HepG2 (cell line): ENCODE measurements around the gene SRSF10. TPM values are rescaled to one million over a fixed set of nuclear protein-coding genes. Genes with fewer than 3 reads are reported as not detected.

Source experiments
- ATAC-seq: fragments of 200-7000 bp; cut with Tn5 transposase; 3 replicates; pipeline ENCODE4 v1.9.1; 2020; ENCODE audit warnings: mild to moderate bottlenecking, moderate library complexity
- BruUV-seq: library from RNA; stranded (reverse); fragments of 400-500 nt; replicated peaks from 2 replicates; lab custom pipeline; 2021; lab: Mats Ljungman, UMichigan
- CTCF ChIA-PET: fragments of 300-600 bp; formaldehyde crosslinking; extraction: SDS; loops from one replicate; lab custom pipeline; 2021; ENCODE audit warnings: low total read pairs, inconsistent platforms, low intra/inter-chr PET ratio; lab: Yijun Ruan, JAX
- POLR2A ChIA-PET: fragments of 350-600 bp; sonication (Branson Sonifier 250); formaldehyde crosslinking; loops from one replicate; lab custom pipeline; 2020; ENCODE audit warnings: antibody characterized with exemption, inconsistent platforms; lab: Yijun Ruan, JAX
- DNase-seq: peaks from one replicate; pipeline ENCODE4 v3.0.0-alpha.2; 2015; ENCODE audit warnings: low spot score
- FAIRE-seq: peaks from 3 replicates; lab custom pipeline; 2011; peaks lifted over from hg19 to GRCh38; lab: Jason Lieb, UNC
- H2AFZ ChIP-seq: one replicate; pipeline ENCODE4 v1.6.1; 2011; ENCODE audit warnings: low read length, inconsistent platforms
- H3K27ac ChIP-seq: fragments of 300-600 bp; 3 replicates; pipeline ENCODE4 v1.8.0; 2011; ENCODE audit warnings: mixed run types, mild to moderate bottlenecking, mixed read lengths, low read length, inconsistent platforms; ENCODE audit not compliant: insufficient read depth; ENCODE audit errors: extremely low read length
- H3K27me3 ChIP-seq, 2 experiments: fragments of 200-600 bp in 1 of 2; 2 replicates in 1 of 2; 3 replicates in 1 of 2; pipeline versions ENCODE4 v1.6.0 to v1.8.0; 2011; ENCODE audit warnings: low read length in 2 of 2, mild to moderate bottlenecking in 2 of 2, moderate library complexity in 2 of 2, inconsistent platforms in 1 of 2; ENCODE audit not compliant: insufficient read depth in 2 of 2, control insufficient read depth in 1 of 2
- H3K36me3 ChIP-seq, 2 experiments: fragments of 200-600 bp in 1 of 2; replicated peaks in 1 of 2; 2 replicates in 1 of 2; 3 replicates in 1 of 2; pipeline versions ENCODE4 v1.5.1 to v1.8.0; 2011; ENCODE audit warnings: low read length in 2 of 2, inconsistent platforms in 1 of 2; ENCODE audit not compliant: insufficient read depth in 2 of 2, control insufficient read depth in 1 of 2
- H3K4me1 ChIP-seq: 2 replicates; pipeline ENCODE4 v1.5.1; 2012; ENCODE audit warnings: low read length, inconsistent platforms; ENCODE audit not compliant: insufficient read depth
- H3K4me2 ChIP-seq: 2 replicates; pipeline ENCODE4 v1.6.0; 2011; ENCODE audit warnings: low read depth, low read length, inconsistent platforms
- H3K4me3 ChIP-seq, 3 experiments: fragments of 200-600 bp in 1 of 3; sonication (generic), shearing (Covaris generic) in 1 of 3; replicated peaks in 1 of 3; 2 replicates each; pipeline ENCODE4 v1.5.1; 2011 to 2016; ENCODE audit warnings: low read length in 3 of 3, inconsistent platforms in 2 of 3, low read depth in 2 of 3, mild to moderate bottlenecking in 2 of 3, control low read depth in 1 of 3, mixed read lengths in 1 of 3; ENCODE audit not compliant: insufficient read depth in 1 of 3
- H3K79me2 ChIP-seq: one replicate; pipeline ENCODE4 v1.6.1; 2011; ENCODE audit warnings: low read length, inconsistent platforms; ENCODE audit not compliant: insufficient read depth
- H3K9ac ChIP-seq: 2 replicates; pipeline ENCODE4 v1.6.0; 2011; ENCODE audit warnings: mild to moderate bottlenecking, low read depth, low read length, inconsistent platforms; ENCODE audit not compliant: insufficient read depth
- H3K9me3 ChIP-seq: 2 replicates; pipeline ENCODE4 v1.5.1; 2012; ENCODE audit warnings: mild to moderate bottlenecking, low read length
- H4K20me1 ChIP-seq: 2 replicates; pipeline ENCODE4 v1.6.0; 2011; ENCODE audit warnings: inconsistent platforms, mild to moderate bottlenecking, low read length, moderate library complexity; ENCODE audit not compliant: insufficient read depth
- CREM ChIP-seq, 2 experiments: sonication (generic) in 1 of 2; formaldehyde crosslinking in 1 of 2; IDR thresholded peaks; 2 replicates each; pipeline versions ENCODE4 v1.4.0 to v1.6.1; 2016 to 2020; ENCODE audit warnings: antibody characterized with exemption in 1 of 2, mild to moderate bottlenecking in 1 of 2, missing genetic modification reagents in 1 of 2
- HOXD1 ChIP-seq: sonication (generic); formaldehyde crosslinking; IDR thresholded peaks from 2 replicates; pipeline ENCODE4 v1.5.0; 2020; ENCODE audit warnings: missing genetic modification reagents
- ISX ChIP-seq: sonication (generic); formaldehyde crosslinking; conservative IDR thresholded peaks from 2 replicates; pipeline ENCODE4 v1.5.0; 2020; ENCODE audit warnings: missing genetic modification reagents
- KAT8 ChIP-seq: IDR thresholded peaks from 2 replicates; pipeline ENCODE4 v1.6.1; 2016; ENCODE audit warnings: missing genetic modification reagents, missing compliant biosample characterization
- MYC ChIP-seq: sonication (generic); formaldehyde crosslinking; IDR thresholded peaks from 2 replicates; pipeline ENCODE4 v1.9.0; 2021; ENCODE audit warnings: missing genetic modification reagents, borderline replicate concordance
- RAD51 ChIP-seq: fragments of 450-650 bp; IDR thresholded peaks from 2 replicates; pipeline ENCODE4 v1.6.1; 2016; ENCODE audit warnings: borderline replicate concordance
- REPIN1 ChIP-seq: sonication (generic); formaldehyde crosslinking; IDR thresholded peaks from 2 replicates; pipeline ENCODE4 v1.8.0; 2022; ENCODE audit warnings: missing genetic modification reagents, low read depth, mild to moderate bottlenecking, borderline replicate concordance
- ZFP36 ChIP-seq: fragments of 150-350 bp; IDR thresholded peaks from 2 replicates; pipeline ENCODE4 v1.6.1; 2018; ENCODE audit warnings: borderline replicate concordance, low read length, low read depth; ENCODE audit not compliant: partially characterized antibody
- ZNF773 ChIP-seq: sonication (generic); formaldehyde crosslinking; IDR thresholded peaks from 2 replicates; pipeline ENCODE4 v1.4.0; 2020; ENCODE audit warnings: missing genetic modification reagents, borderline replicate concordance
- WGBS: methylation state at CpG from one replicate; pipeline ENCODE4 v1.1.6; 2017; ENCODE audit warnings: low lambda C conversion rate; 5-methylcytosine and 5-hydroxymethylcytosine counted together
- in situ Hi-C: cut with HindIII; loops from 2 replicates; pipeline ENCODE4 v1.10.0; 2017; ENCODE audit warnings: low pct_unique_long_range_greater_than_20kb; ENCODE audit not compliant: extremely low pct_ligation_motif_present
- intact Hi-C: fragments of 100-400 bp; cut with micrococcal nuclease; formaldehyde crosslinking; loops from one replicate; pipeline ENCODE4 v1.10.0; 2022; ENCODE audit not compliant: unreplicated experiment
- microRNA counts: library from miRNA; unstranded; fragments of <30 nt; microRNA quantifications from one replicate; lab custom pipeline; 2015
- microRNA-seq: library from miRNA; unstranded; fragments of <30 nt; microRNA quantifications from one replicate; pipeline ENCODE4, GENCODE V29; 2020
- polyA plus RNA-seq, 8 experiments: library from polyadenylated mRNA; depleted of rRNA in 3 of 8; stranded (reverse) in 7 of 8; unstranded in 1 of 8; fragments of >200 nt; fragmentation: Illumina TruSeq in 4 of 8; extraction: Trizol in 4 of 8; gene quantifications; 2 replicates each; pipeline versions ENCODE4 v1.2.1 to v1.2.3, GENCODE V29; 2011 to 2016; ENCODE audit warnings: low read depth in 4 of 8, missing spikeins in 1 of 8, mixed read lengths in 1 of 8; ENCODE audit not compliant: insufficient read depth in 1 of 8
- small RNA-seq, 3 experiments: library from RNA; depleted of rRNA; stranded (forward); fragments of <200 nt; gene quantifications; one replicate each; pipeline ENCODE3, GENCODE V24; 2012; ENCODE audit warnings: low read depth in 2 of 3, low replicate concordance in 1 of 3; ENCODE audit not compliant: insufficient read length in 3 of 3, insufficient read depth in 2 of 3
- total RNA-seq, 5 experiments: library from RNA; depleted of rRNA; stranded (reverse); fragments of >200 nt; fragmentation: Illumina TruSeq; extraction: Trizol; gene quantifications; 2 replicates each; pipeline ENCODE4 v1.2.3, GENCODE V29; 2016; ENCODE audit warnings: low read depth in 1 of 5
- TF ChIP-seq, protein P1 (sequence below): IDR thresholded peaks from 2 replicates; pipeline ENCODE4 v1.6.1; 2016; ENCODE audit warnings: missing genetic modification reagents, missing compliant biosample characterization

SRSF10 gene
- total and polyA plus RNA-seq, 2 of the 13 experiments (the other 11 are each of a cell fraction or from before 2014, with no cell fraction given), result 126 to 186 TPM

DNA sequence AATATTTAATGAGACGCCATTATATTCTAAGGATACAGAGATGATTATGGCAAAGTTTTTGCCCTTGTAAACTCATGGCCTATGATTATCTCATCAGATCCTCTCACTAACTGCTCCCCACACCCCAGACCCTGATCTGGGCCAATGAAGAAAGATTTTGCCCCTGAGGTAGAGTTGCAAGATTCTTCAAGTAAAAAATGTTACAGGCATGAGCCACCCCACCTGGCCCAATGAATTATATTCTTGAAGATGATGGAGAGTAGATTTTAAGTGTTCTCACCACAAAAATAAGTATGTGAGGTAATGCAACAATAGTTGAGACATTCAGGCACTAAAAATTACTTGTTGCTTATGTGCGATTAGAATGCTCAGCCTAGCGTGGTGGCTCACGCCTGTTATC, 65.2 kb downstream of the SRSF10 start:
- no peak overlapping the region for H3K4me3 ChIP-seq
- no peak overlapping the region for H3K9ac ChIP-seq
- H3K27ac ChIP-seq, result no peak overlapping the region
- ATAC-seq (no peak), DNase-seq (no peak), FAIRE-seq (no peak)
- ChIA-PET CTCF (no interaction called here), POLR2A (no interaction called here)
- H2AFZ ChIP-seq, result no peak overlapping the region
- no peaks in the 10 kb centered on the region for H4K20me1 ChIP-seq
- BruUV-seq, result no TSS peak
- H3K27me3 ChIP-seq, result peaks cover 2 to 10% of the 10 kb centered on the region in 2 experiments; a peak in 2 of 5 replicates
- peaks cover 27% of the 10 kb centered on the region for H3K4me1 ChIP-seq
- no peaks in the 10 kb centered on the region for H3K36me3 ChIP-seq
- in situ Hi-C loops (loop anchor here (5.0 kb wide), 1 partner anchor 108 kb away; no protein-coding TSS in a partner anchor), intact Hi-C loops (no loop called here)
- TF ChIP-seq CREM (IDR thresholded peaks at IDR 0.05) (no peak), CREM (CRISPR knock-in tag; IDR thresholded peaks at IDR 0.05) (no peak), KAT8 (no peak), HOXD1 (CRISPR knock-in tag) (no peak), ISX (CRISPR knock-in tag) (no peak), ZFP36 (no peak), REPIN1 (no peak), MYC (CRISPR knock-in tag) (no peak), RAD51 (no peak), ZNF773 (CRISPR knock-in tag) (no peak)
- TF ChIP-seq, protein P1, sequence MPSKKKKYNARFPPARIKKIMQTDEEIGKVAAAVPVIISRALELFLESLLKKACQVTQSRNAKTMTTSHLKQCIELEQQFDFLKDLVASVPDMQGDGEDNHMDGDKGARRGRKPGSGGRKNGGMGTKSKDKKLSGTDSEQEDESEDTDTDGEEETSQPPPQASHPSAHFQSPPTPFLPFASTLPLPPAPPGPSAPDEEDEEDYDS, result no peak
- no peak overlapping the region for H3K4me2 ChIP-seq
- no peaks in the 10 kb centered on the region for H3K79me2 ChIP-seq
- no peaks in the 10 kb centered on the region for H3K9me3 ChIP-seq
- 78% methylated on average over 4 of the region's 4 CpGs for WGBS

MicroRNAs within 50 kb of the gene (microRNA counts, 767-probe panel; counts per million panel counts)
- microRNA hsa-miR-378f (lab: Ali Mortazavi, UCI), result not detected

Small RNA genes lying within 50 kb of the gene (microRNA-seq; reads per million reads assigned to microRNA genes)
- not detected for gene MIR378F

Small RNA genes lying within 50 kb of the gene (small RNA-seq; reads per million reads assigned to genes)
- gene MIR378F, result 0 reads per million in 3 experiments

Other genes starting within 250 kb of the SRSF10 start
- 28.5 and 36.3 TPM in 2 replicates for gene ELOA, start 236.9 kb downstream of the SRSF10 start, total RNA-seq (2016; rRNA removed; fragmentation: Illumina TruSeq; extraction: Trizol)
- 14.2 and 14.8 TPM in 2 replicates for gene ELOA, start 236.9 kb downstream of the SRSF10 start, polyA plus RNA-seq (2011; rRNA removed)
- 37.3 and 44.9 TPM in 2 replicates for gene PITHD1, start 201.9 kb downstream of the SRSF10 start, total RNA-seq (2016; rRNA removed; fragmentation: Illumina TruSeq; extraction: Trizol)
- 26.6 and 28.0 TPM in 2 replicates for gene PITHD1, start 201.9 kb downstream of the SRSF10 start, polyA plus RNA-seq (2011; rRNA removed)
- 73.2 and 90.3 TPM in 2 replicates for gene LYPLA2, start 189.2 kb downstream of the SRSF10 start, total RNA-seq (2016; rRNA removed; fragmentation: Illumina TruSeq; extraction: Trizol)
- gene LYPLA2, start 189.2 kb downstream of the SRSF10 start, polyA plus RNA-seq (2011; rRNA removed), result 72.1 and 96.1 TPM in 2 replicates
- 85.2 and 86.6 TPM in 2 replicates for gene GALE, start 179.6 kb downstream of the SRSF10 start, total RNA-seq (2016; rRNA removed; fragmentation: Illumina TruSeq; extraction: Trizol)
- 88.4 and 99.0 TPM in 2 replicates for gene GALE, start 179.6 kb downstream of the SRSF10 start, polyA plus RNA-seq (2011; rRNA removed)
- 21.3 and 30.0 TPM in 2 replicates for gene HMGCL, start 154.9 kb downstream of the SRSF10 start, total RNA-seq (2016; rRNA removed; fragmentation: Illumina TruSeq; extraction: Trizol)
- 41.4 and 48.7 TPM in 2 replicates for gene HMGCL, start 154.9 kb downstream of the SRSF10 start, polyA plus RNA-seq (2011; rRNA removed)
- 14.9 and 33.6 TPM in 2 replicates for gene FUCA1, start 112.0 kb downstream of the SRSF10 start, total RNA-seq (2016; rRNA removed; fragmentation: Illumina TruSeq; extraction: Trizol)
- 29.9 and 32.7 TPM in 2 replicates for gene FUCA1, start 112.0 kb downstream of the SRSF10 start, polyA plus RNA-seq (2011; rRNA removed)
- not detected in 2 replicates for gene CNR2, start 67.0 kb downstream of the SRSF10 start, total RNA-seq (2016; rRNA removed; fragmentation: Illumina TruSeq; extraction: Trizol)
- not detected in 2 replicates for gene CNR2, start 67.0 kb downstream of the SRSF10 start, polyA plus RNA-seq (2011; rRNA removed)
- gene PNRC2, start 20.5 kb downstream of the SRSF10 start, total RNA-seq (2016; rRNA removed; fragmentation: Illumina TruSeq; extraction: Trizol), result 97.5 and 159 TPM in 2 replicates
- 53.3 and 74.9 TPM in 2 replicates for gene PNRC2, start 20.5 kb downstream of the SRSF10 start, polyA plus RNA-seq (2011; rRNA removed)
- gene MYOM3, start 131.8 kb upstream of the SRSF10 start, total RNA-seq (2016; rRNA removed; fragmentation: Illumina TruSeq; extraction: Trizol), result 15.3 and 16.5 TPM in 2 replicates
- 5.8 and 7.9 TPM in 2 replicates for gene MYOM3, start 131.8 kb upstream of the SRSF10 start, polyA plus RNA-seq (2011; rRNA removed)
- 2.1 and 4.4 TPM in 2 replicates for gene IL22RA1, start 162.8 kb upstream of the SRSF10 start, total RNA-seq (2016; rRNA removed; fragmentation: Illumina TruSeq; extraction: Trizol)
- 10.2 and 13.3 TPM in 2 replicates for gene IL22RA1, start 162.8 kb upstream of the SRSF10 start, polyA plus RNA-seq (2011; rRNA removed)
- 5.7 and 8.5 TPM in 2 replicates for gene IFNLR1, start 207.0 kb upstream of the SRSF10 start, total RNA-seq (2016; rRNA removed; fragmentation: Illumina TruSeq; extraction: Trizol)
- gene IFNLR1, start 207.0 kb upstream of the SRSF10 start, polyA plus RNA-seq (2011; rRNA removed), result 3.8 and 6.5 TPM in 2 replicates